ENCODE measurements around the gene KRTAP10-1. TPM values are rescaled to one million over a fixed set of nuclear protein-coding genes. Genes with fewer than 3 reads are reported as not detected.
"Not testable (repeated sequence)": the region's sequence is repeated elsewhere in the genome, so short reads cannot be mapped to it uniquely, and the experiment has no call there.

KRTAP10-1 gene
- polyA plus RNA-seq, 1 donor (not counting 4 experiments of a cell fraction or from before 2014, with no cell fraction given): not detected

DNA sequence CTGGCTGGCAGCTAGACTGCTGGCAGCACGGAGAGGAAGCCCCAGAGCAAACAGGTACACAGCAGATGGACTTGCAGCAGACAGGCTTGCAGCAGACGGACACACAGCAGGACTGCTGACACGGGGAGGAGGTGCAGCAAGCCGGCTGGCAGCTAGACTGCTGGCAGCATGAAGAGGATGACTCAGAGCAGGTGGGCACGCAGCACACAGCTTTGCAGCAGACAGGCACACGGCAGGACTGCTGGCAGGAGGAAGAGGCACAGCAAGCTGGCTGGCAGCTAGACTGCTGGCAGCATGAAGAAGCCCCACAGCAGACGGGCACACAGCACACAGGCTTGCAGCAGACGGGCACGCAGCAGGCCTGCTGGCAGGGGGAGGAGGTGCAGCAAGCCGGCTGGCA lies 10.8 kb upstream of the KRTAP10-1 start:
- no peak overlapping the region for H3K4me3 ChIP-seq (ENCODE audit: control insufficient read depth in 2 of 3, extremely low read depth in 1 of 3, insufficient read depth in 2 of 3, low read depth in 1 of 3, low read length in 3 of 3)
- peak; percentile 1 for DNase-seq (ENCODE audit: low read depth, low spot score)
- no peak for FAIRE-seq
- H3K9me1 ChIP-seq (ENCODE audit: control insufficient read depth, extremely low read depth, insufficient read depth, low read length): no peaks in the 10 kb centered on the region
- dilution Hi-C loops (cut with MboI; ENCODE audit: extremely low pct_ligation_motif_present, low sequenced_read_pairs): no loop called here
- no peaks in the 10 kb centered on the region for H3K9me3 ChIP-seq (ENCODE audit: control insufficient read depth, low read depth, low read length)
- no peaks in the 10 kb centered on the region for H3K36me3 ChIP-seq (ENCODE audit: control insufficient read depth in 2 of 2, extremely low read depth in 1 of 2, insufficient read depth in 2 of 2, low read length in 2 of 2)
- no peak overlapping the region for H2AFZ ChIP-seq (ENCODE audit: control insufficient read depth, low read length)
- peaks cover 4% of the 10 kb centered on the region for H3K27me3 ChIP-seq (ENCODE audit: control insufficient read depth, extremely low read depth, insufficient read depth, low read length)
- no peak for TF ChIP-seq EZH2 (IDR thresholded peaks at IDR 0.05; ENCODE audit: low read length)
- TF ChIP-seq CTCF (optimal IDR thresholded peaks at IDR 0.05 in 1 of 3, IDR thresholded peaks at IDR 0.05 in 1 of 3, conservative IDR thresholded peaks at IDR 0.05 in 1 of 3; ENCODE audit: extremely low read depth in 1 of 3, insufficient read depth in 2 of 3, low read length in 3 of 3): peak in 1 of 3 experiments; percentile 2
- no peak overlapping the region for H3K9ac ChIP-seq (ENCODE audit: control insufficient read depth, extremely low read depth, insufficient read depth, low read length)
- H3K4me2 ChIP-seq (ENCODE audit: control insufficient read depth, extremely low read depth, insufficient read depth, low read depth, low read length): peak overlapping the region; percentile 2
- H3K27ac ChIP-seq (ENCODE audit: control insufficient read depth, insufficient read depth, low read length): no peak overlapping the region
- peaks cover 22% of the 10 kb centered on the region for H3K4me1 ChIP-seq (ENCODE audit: control insufficient read depth, extremely low read depth, insufficient read depth, low read length)
- H4K20me1 ChIP-seq (ENCODE audit: control insufficient read depth, extremely low read depth, insufficient read depth, low read length): no peaks in the 10 kb centered on the region
- no peaks in the 10 kb centered on the region for H3K79me2 ChIP-seq (ENCODE audit: control insufficient read depth, insufficient read depth, low read length)

- H2AFZ ChIP-seq (ENCODE audit: control insufficient read depth, low read length); H3K9me3 ChIP-seq (ENCODE audit: control insufficient read depth, low read depth, low read length); dilution Hi-C loops (cut with MboI; ENCODE audit: extremely low pct_ligation_motif_present, low sequenced_read_pairs); H3K27ac ChIP-seq (ENCODE audit: control insufficient read depth, insufficient read depth, low read length); H4K20me1 ChIP-seq (ENCODE audit: control insufficient read depth, extremely low read depth, insufficient read depth, low read length); H3K27me3 ChIP-seq (ENCODE audit: control insufficient read depth, extremely low read depth, insufficient read depth, low read length); H3K9ac ChIP-seq (ENCODE audit: control insufficient read depth, extremely low read depth, insufficient read depth, low read length); H3K79me2 ChIP-seq (ENCODE audit: control insufficient read depth, insufficient read depth, low read length); FAIRE-seq; H3K36me3 ChIP-seq (ENCODE audit: control insufficient read depth in 2 of 2, extremely low read depth in 1 of 2, insufficient read depth in 2 of 2, low read length in 2 of 2); DNase-seq (ENCODE audit: low read depth, low spot score); H3K4me3 ChIP-seq (ENCODE audit: control insufficient read depth in 2 of 3, extremely low read depth in 1 of 3, insufficient read depth in 2 of 3, low read depth in 1 of 3, low read length in 3 of 3); H3K9me1 ChIP-seq (ENCODE audit: control insufficient read depth, extremely low read depth, insufficient read depth, low read length): not testable (repeated sequence)
- Histone ChIP-seq H3K4me1 (ENCODE audit: control insufficient read depth, extremely low read depth, insufficient read depth, low read length) (peaks cover 22% of the 10 kb centered on the region), H3K4me2 (ENCODE audit: control insufficient read depth, extremely low read depth, insufficient read depth, low read depth, low read length) (peak overlapping the region; percentile 2)
Observed at GRCh38 chr21:44550285-44550684, 10.3 kb upstream of the KRTAP10-1 start.

- dilution Hi-C loops (cut with MboI; ENCODE audit: extremely low pct_ligation_motif_present, low sequenced_read_pairs): no loop called here
- Histone ChIP-seq H3K79me2 (ENCODE audit: control insufficient read depth, insufficient read depth, low read length) (no peaks in the 10 kb centered on the region), H4K20me1 (ENCODE audit: control insufficient read depth, extremely low read depth, insufficient read depth, low read length) (no peaks in the 10 kb centered on the region), H3K4me3 (ENCODE audit: control insufficient read depth in 2 of 3, extremely low read depth in 1 of 3, insufficient read depth in 2 of 3, low read depth in 1 of 3, low read length in 3 of 3) (no peak overlapping the region), H3K4me2 (ENCODE audit: control insufficient read depth, extremely low read depth, insufficient read depth, low read depth, low read length) (peak overlapping the region; percentile 52), H3K27ac (ENCODE audit: control insufficient read depth, insufficient read depth, low read length) (no peak overlapping the region), H3K4me1 (ENCODE audit: control insufficient read depth, extremely low read depth, insufficient read depth, low read length) (peaks cover 22% of the 10 kb centered on the region), H3K36me3 (ENCODE audit: control insufficient read depth in 2 of 2, extremely low read depth in 1 of 2, insufficient read depth in 2 of 2, low read length in 2 of 2) (no peaks in the 10 kb centered on the region), H2AFZ (ENCODE audit: control insufficient read depth, low read length) (peak overlapping the region; percentile 29), H3K9ac (ENCODE audit: control insufficient read depth, extremely low read depth, insufficient read depth, low read length) (no peak overlapping the region), H3K27me3 (ENCODE audit: control insufficient read depth, extremely low read depth, insufficient read depth, low read length) (peaks cover 4% of the 10 kb centered on the region), H3K9me3 (ENCODE audit: control insufficient read depth, low read depth, low read length) (no peaks in the 10 kb centered on the region), H3K9me1 (ENCODE audit: control insufficient read depth, extremely low read depth, insufficient read depth, low read length) (no peaks in the 10 kb centered on the region)
- FAIRE-seq: peak; percentile 32
- TF ChIP-seq EZH2 (IDR thresholded peaks at IDR 0.05; ENCODE audit: low read length) (no peak), CTCF (optimal IDR thresholded peaks at IDR 0.05 in 1 of 3, IDR thresholded peaks at IDR 0.05 in 1 of 3, conservative IDR thresholded peaks at IDR 0.05 in 1 of 3; ENCODE audit: extremely low read depth in 1 of 3, insufficient read depth in 2 of 3, low read length in 3 of 3) (peak in 1 of 3 experiments; percentile 47)
- DNase-seq (ENCODE audit: low read depth, low spot score): no peak
Observed at GRCh38 chr21:44549525-44550211, 9.7 kb upstream of the KRTAP10-1 start.
